Astrocyte (in vitro differentiated cells and primary cell): ENCODE results near the gene SMARCA2. TPM values are rescaled to one million over a fixed set of nuclear protein-coding genes. Genes with fewer than 3 reads are reported as not detected.

ENCODE experiments used
- DNase-seq: peaks from one replicate; pipeline ENCODE4 v3.0.0-alpha.2; 2010; ENCODE audit warnings: low read depth
- FAIRE-seq: peaks from 2 replicates; lab custom pipeline; 2011; peaks lifted over from hg19 to GRCh38; lab: Jason Lieb, UNC
- H2AFZ ChIP-seq: 2 replicates; pipeline ENCODE4 v1.6.0; 2012; ENCODE audit warnings: low read depth, low read length, inconsistent platforms
- H3K27ac ChIP-seq: 2 replicates; pipeline ENCODE4 v1.5.1; 2011; ENCODE audit warnings: low read depth, low read length, inconsistent platforms
- H3K27me3 ChIP-seq: 2 replicates; pipeline ENCODE4 v1.6.0; 2011; ENCODE audit warnings: low read length, inconsistent platforms; ENCODE audit not compliant: insufficient read depth
- H3K36me3 ChIP-seq: 2 replicates; pipeline ENCODE4 v1.5.1; 2011; ENCODE audit warnings: low read length, inconsistent platforms; ENCODE audit not compliant: insufficient read depth
- H3K4me1 ChIP-seq: 2 replicates; pipeline ENCODE4 v1.5.1; 2011; ENCODE audit warnings: low read length, inconsistent platforms; ENCODE audit not compliant: insufficient read depth
- H3K4me2 ChIP-seq: 2 replicates; pipeline ENCODE4 v1.6.0; 2012; ENCODE audit warnings: low read length, inconsistent platforms
- H3K4me3 ChIP-seq: 2 replicates; pipeline ENCODE4 v1.5.1; 2011; ENCODE audit warnings: low read depth, mild to moderate bottlenecking, low read length, inconsistent platforms; ENCODE audit not compliant: insufficient read depth
- H3K79me2 ChIP-seq: 2 replicates; pipeline ENCODE4 v1.6.0; 2012; ENCODE audit warnings: mild to moderate bottlenecking, low read length, inconsistent platforms; ENCODE audit not compliant: insufficient read depth
- H3K9ac ChIP-seq: 2 replicates; pipeline ENCODE4 v1.6.0; 2012; ENCODE audit warnings: mild to moderate bottlenecking, low read length, inconsistent platforms
- H3K9me3 ChIP-seq: 2 replicates; pipeline ENCODE4 v1.5.1; 2012; ENCODE audit warnings: low read depth, mild to moderate bottlenecking, low read length, inconsistent platforms; ENCODE audit not compliant: insufficient read depth
- H4K20me1 ChIP-seq: 2 replicates; pipeline ENCODE4 v1.6.0; 2012; ENCODE audit warnings: low read length, inconsistent platforms; ENCODE audit not compliant: insufficient read depth
- H3K27ac Mint-ChIP-seq: one replicate; pipeline ENCODE4 v1.8.0; 2021; ENCODE audit warnings: mild to moderate bottlenecking, mixed read lengths; ENCODE audit not compliant: unreplicated experiment
- H3K27me3 Mint-ChIP-seq: one replicate; pipeline ENCODE4 v1.8.0; 2021; ENCODE audit warnings: low read depth, mixed read lengths; ENCODE audit not compliant: unreplicated experiment
- H3K36me3 Mint-ChIP-seq: one replicate; pipeline ENCODE4 v1.8.0; 2021; ENCODE audit warnings: low read depth, mixed read lengths; ENCODE audit not compliant: unreplicated experiment
- H3K4me1 Mint-ChIP-seq: one replicate; pipeline ENCODE4 v1.8.0; 2021; ENCODE audit warnings: low read depth, mixed read lengths; ENCODE audit not compliant: unreplicated experiment
- H3K4me3 Mint-ChIP-seq: one replicate; pipeline ENCODE4 v1.8.0; 2021; ENCODE audit warnings: mild to moderate bottlenecking, moderate library complexity, mixed read lengths; ENCODE audit not compliant: unreplicated experiment
- H3K9me3 Mint-ChIP-seq: one replicate; pipeline ENCODE4 v1.8.0; 2021; ENCODE audit warnings: mild to moderate bottlenecking, mixed read lengths; ENCODE audit not compliant: unreplicated experiment
- CTCF ChIP-seq: IDR thresholded peaks from 2 replicates; pipeline ENCODE4 v1.5.1; 2011; ENCODE audit warnings: low read depth, mild to moderate bottlenecking, inconsistent platforms, low read length, moderate library complexity; ENCODE audit not compliant: insufficient read depth
- EZH2 ChIP-seq: IDR thresholded peaks from 2 replicates; pipeline ENCODE4 v1.6.1; 2012; ENCODE audit warnings: mild to moderate bottlenecking, low read length, inconsistent platforms; ENCODE audit not compliant: insufficient read depth
- total RNA-seq: library from RNA; stranded (reverse); gene quantifications from 2 replicates; pipeline ENCODE4 v1.2.1, GENCODE V29; 2021

Gene SMARCA2
- total RNA-seq, 1 donor from 2014 or later: 54.2 TPM

- Histone ChIP-seq H3K9me3 (no peaks in the 10 kb centered on the region), H3K79me2 (peaks cover 85% of the 10 kb centered on the region), H3K9ac (no peak overlapping the region), H3K4me2 (no peak overlapping the region), H2AFZ (no peak overlapping the region), H3K27ac (no peak overlapping the region), H4K20me1 (peaks cover 57% of the 10 kb centered on the region), H3K36me3 (no peaks in the 10 kb centered on the region), H3K4me1 (no peaks in the 10 kb centered on the region), H3K27me3 (no peaks in the 10 kb centered on the region), H3K4me3 (no peak overlapping the region)
- no peak for DNase-seq
- Mint-ChIP-seq H3K9me3 (peaks cover 2% of the 10 kb centered on the region), H3K27me3 (no peaks in the 10 kb centered on the region), H3K36me3 (peaks cover 5% of the 10 kb centered on the region), H3K4me3 (no peak overlapping the region), H3K4me1 (peaks cover 14% of the 10 kb centered on the region), H3K27ac (no peak overlapping the region)
- no peak for TF ChIP-seq CTCF
- no peak for TF ChIP-seq EZH2
- FAIRE-seq: no peak
Measured at GRCh38 chr9:2026220-2026997, 11.3 kb downstream of the SMARCA2 start.

- peaks cover 2% of the 10 kb centered on the region for H3K9me3 Mint-ChIP-seq
- Histone ChIP-seq H3K9me3 (no peaks in the 10 kb centered on the region), H3K27ac (no peak overlapping the region), H4K20me1 (peaks cover 55% of the 10 kb centered on the region), H3K79me2 (peaks cover 73% of the 10 kb centered on the region), H3K9ac (no peak overlapping the region), H3K4me1 (no peaks in the 10 kb centered on the region), H3K4me2 (no peak overlapping the region), H3K36me3 (no peaks in the 10 kb centered on the region), H3K4me3 (no peak overlapping the region), H3K27me3 (no peaks in the 10 kb centered on the region), H2AFZ (no peak overlapping the region)
- no peaks in the 10 kb centered on the region for H3K27me3 Mint-ChIP-seq
- TF ChIP-seq EZH2 (no peak), CTCF (no peak)
- FAIRE-seq (no peak), DNase-seq (no peak)
- H3K4me3 Mint-ChIP-seq: no peak overlapping the region
- no peak overlapping the region for H3K27ac Mint-ChIP-seq
- peaks cover 5% of the 10 kb centered on the region for H3K36me3 Mint-ChIP-seq
- peaks cover 14% of the 10 kb centered on the region for H3K4me1 Mint-ChIP-seq
Measured at GRCh38 chr9:2027543-2028160, 12.5 kb downstream of the SMARCA2 start.

GRCh38 chr9:2028888-2029287, 13.7 kb downstream of the SMARCA2 start:
- Histone ChIP-seq H2AFZ (no peak overlapping the region), H3K27me3 (no peaks in the 10 kb centered on the region), H4K20me1 (peaks cover 49% of the 10 kb centered on the region), H3K9me3 (no peaks in the 10 kb centered on the region), H3K4me1 (no peaks in the 10 kb centered on the region), H3K9ac (no peak overlapping the region), H3K4me2 (no peak overlapping the region), H3K4me3 (no peak overlapping the region), H3K27ac (no peak overlapping the region), H3K36me3 (peaks cover 7% of the 10 kb centered on the region), H3K79me2 (peaks cover 60% of the 10 kb centered on the region)
- Mint-ChIP-seq H3K9me3 (peaks cover 2% of the 10 kb centered on the region), H3K36me3 (peaks cover 8% of the 10 kb centered on the region), H3K4me1 (peaks cover 14% of the 10 kb centered on the region), H3K4me3 (no peak overlapping the region), H3K27me3 (no peaks in the 10 kb centered on the region), H3K27ac (no peak overlapping the region)
- no peak for FAIRE-seq
- DNase-seq: no peak
- TF ChIP-seq CTCF: no peak
- TF ChIP-seq EZH2: no peak
